B cell (primary cell): Measurements from ENCODE around the gene GPC5.
"Not testable (repeated sequence)": the region's sequence is repeated elsewhere in the genome, so short reads cannot be mapped to it uniquely, and the experiment has no call there.

Experiments
- EZH2 ChIP-seq: IDR thresholded peaks from 2 replicates; pipeline ENCODE4 v1.6.1; 2012; ENCODE audit warnings: borderline replicate concordance, low read depth, mild to moderate bottlenecking, moderate library complexity, low read length; ENCODE audit not compliant: insufficient read depth, poor library complexity, severe bottlenecking
- TF ChIP-seq, protein P1 (sequence below): fragments of 200-600 bp; IDR thresholded peaks from one replicate; pipeline ENCODE4 v1.8.0; 2022; ENCODE audit warnings: antibody characterized with exemption, mild to moderate bottlenecking

DNA sequence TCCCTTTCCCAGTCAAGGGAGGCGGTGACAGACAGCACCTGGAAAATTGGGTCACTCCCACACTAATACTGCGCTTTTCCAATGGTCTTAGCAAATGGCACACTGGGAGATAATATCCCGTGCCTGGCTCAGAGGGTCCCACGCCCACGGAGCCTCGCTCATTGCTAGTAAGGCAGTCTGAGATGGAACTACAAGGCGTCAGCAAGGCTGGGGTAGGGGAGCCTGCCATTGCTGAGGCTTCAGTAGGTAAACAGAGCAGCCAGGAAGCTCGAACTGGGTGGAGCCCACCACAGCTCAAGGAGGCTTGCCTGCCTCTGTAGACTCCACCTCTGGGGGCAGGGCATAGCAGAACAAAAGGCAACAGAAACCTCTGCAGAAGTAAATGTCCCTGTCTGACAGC, 882.6 kb downstream of the GPC5 start:
- TF ChIP-seq, protein P1, sequence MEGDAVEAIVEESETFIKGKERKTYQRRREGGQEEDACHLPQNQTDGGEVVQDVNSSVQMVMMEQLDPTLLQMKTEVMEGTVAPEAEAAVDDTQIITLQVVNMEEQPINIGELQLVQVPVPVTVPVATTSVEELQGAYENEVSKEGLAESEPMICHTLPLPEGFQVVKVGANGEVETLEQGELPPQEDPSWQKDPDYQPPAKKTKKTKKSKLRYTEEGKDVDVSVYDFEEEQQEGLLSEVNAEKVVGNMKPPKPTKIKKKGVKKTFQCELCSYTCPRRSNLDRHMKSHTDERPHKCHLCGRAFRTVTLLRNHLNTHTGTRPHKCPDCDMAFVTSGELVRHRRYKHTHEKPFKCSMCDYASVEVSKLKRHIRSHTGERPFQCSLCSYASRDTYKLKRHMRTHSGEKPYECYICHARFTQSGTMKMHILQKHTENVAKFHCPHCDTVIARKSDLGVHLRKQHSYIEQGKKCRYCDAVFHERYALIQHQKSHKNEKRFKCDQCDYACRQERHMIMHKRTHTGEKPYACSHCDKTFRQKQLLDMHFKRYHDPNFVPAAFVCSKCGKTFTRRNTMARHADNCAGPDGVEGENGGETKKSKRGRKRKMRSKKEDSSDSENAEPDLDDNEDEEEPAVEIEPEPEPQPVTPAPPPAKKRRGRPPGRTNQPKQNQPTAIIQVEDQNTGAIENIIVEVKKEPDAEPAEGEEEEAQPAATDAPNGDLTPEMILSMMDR: not testable (repeated sequence)
- not testable (repeated sequence) for TF ChIP-seq EZH2
